ENCODE data around the gene AIM2. TPM values are rescaled to one million over a fixed set of nuclear protein-coding genes. Genes with fewer than 3 reads are reported as not detected.

The AIM2 gene
- total RNA-seq, 1 experiment from 2014 or later, result not detected

- intact Hi-C loops (cut with micrococcal nuclease; ENCODE audit: unreplicated experiment), result no loop called here
- CTCF ChIA-PET, result no interaction called here
- no peak overlapping the region for H3K4me3 ChIP-seq (ENCODE audit: low read depth, low read length)
- H3K27me3 ChIP-seq (replicated peaks; ENCODE audit: control insufficient read depth, insufficient read depth, low read length), result no peaks in the 10 kb centered on the region
- DNase-seq, result no peak
- H3K27me3 Mint-ChIP-seq (ENCODE audit: insufficient read depth, unreplicated experiment), result peaks cover 6% of the 10 kb centered on the region
- no peaks in the 10 kb centered on the region for H3K4me1 Mint-ChIP-seq (ENCODE audit: low read depth, unreplicated experiment)
- H3K4me1 ChIP-seq, result no peaks in the 10 kb centered on the region
- H3K4me3 Mint-ChIP-seq (ENCODE audit: unreplicated experiment), result no peak overlapping the region
- POLR2A ChIA-PET, result no interaction called here
- H3K36me3 ChIP-seq (ENCODE audit: control insufficient read depth, insufficient read depth, low read length), result no peaks in the 10 kb centered on the region
- no TSS peak for BruUV-seq (replicated peaks)
- H3K9me3 Mint-ChIP-seq (ENCODE audit: unreplicated experiment), result no peaks in the 10 kb centered on the region
- no peaks in the 10 kb centered on the region for H3K9me3 ChIP-seq
- no peaks in the 10 kb centered on the region for H3K36me3 Mint-ChIP-seq (ENCODE audit: insufficient read depth, unreplicated experiment)
- H3K27ac Mint-ChIP-seq (ENCODE audit: unreplicated experiment), result no peak overlapping the region
- TF ChIP-seq CTCF (IDR thresholded peaks at IDR 0.05; ENCODE audit: insufficient read depth in 1 of 2, low read depth in 1 of 2, low read length in 1 of 2, severe bottlenecking in 1 of 2, unreplicated experiment in 1 of 2), result peak; percentile 54 to 58
Measured at GRCh38 chr1:159089184-159089791, 12.7 kb upstream of the AIM2 start.

- ChIA-PET CTCF (no interaction called here), POLR2A (no interaction called here)
- Histone ChIP-seq H3K4me3 (ENCODE audit: low read depth, low read length) (no peak overlapping the region), H3K9me3 (no peaks in the 10 kb centered on the region), H3K36me3 (ENCODE audit: control insufficient read depth, insufficient read depth, low read length) (no peaks in the 10 kb centered on the region), H3K27me3 (replicated peaks; ENCODE audit: control insufficient read depth, insufficient read depth, low read length) (no peaks in the 10 kb centered on the region), H3K4me1 (no peaks in the 10 kb centered on the region)
- Mint-ChIP-seq H3K9me3 (ENCODE audit: unreplicated experiment) (no peaks in the 10 kb centered on the region), H3K27me3 (ENCODE audit: insufficient read depth, unreplicated experiment) (peaks cover 6% of the 10 kb centered on the region), H3K36me3 (ENCODE audit: insufficient read depth, unreplicated experiment) (no peaks in the 10 kb centered on the region), H3K4me1 (ENCODE audit: low read depth, unreplicated experiment) (no peaks in the 10 kb centered on the region), H3K27ac (ENCODE audit: unreplicated experiment) (no peak overlapping the region), H3K4me3 (ENCODE audit: unreplicated experiment) (no peak overlapping the region)
- no TSS peak for BruUV-seq (replicated peaks)
- TF ChIP-seq CTCF (IDR thresholded peaks at IDR 0.05; ENCODE audit: insufficient read depth in 1 of 2, low read depth in 1 of 2, low read length in 1 of 2, severe bottlenecking in 1 of 2, unreplicated experiment in 1 of 2), result no peak
- no peak for DNase-seq
- intact Hi-C loops (cut with micrococcal nuclease; ENCODE audit: unreplicated experiment), result no loop called here
Measured at GRCh38 chr1:159088546-159089183, 12.1 kb upstream of the AIM2 start.

GRCh38 chr1:159088050-159088449 is 11.5 kb upstream of the AIM2 start:
- H3K4me3 Mint-ChIP-seq (ENCODE audit: unreplicated experiment), result no peak overlapping the region
- CTCF ChIA-PET, result no interaction called here
- no peak for TF ChIP-seq CTCF (IDR thresholded peaks at IDR 0.05; ENCODE audit: insufficient read depth in 1 of 2, low read depth in 1 of 2, low read length in 1 of 2, severe bottlenecking in 1 of 2, unreplicated experiment in 1 of 2)

More at GRCh38 chr1:159088050-159088449, 11.5 kb upstream of the AIM2 start:
- Mint-ChIP-seq H3K27ac (ENCODE audit: unreplicated experiment) (no peak overlapping the region), H3K4me1 (ENCODE audit: low read depth, unreplicated experiment) (no peaks in the 10 kb centered on the region), H3K27me3 (ENCODE audit: insufficient read depth, unreplicated experiment) (peaks cover 6% of the 10 kb centered on the region), H3K9me3 (ENCODE audit: unreplicated experiment) (no peaks in the 10 kb centered on the region), H3K36me3 (ENCODE audit: insufficient read depth, unreplicated experiment) (no peaks in the 10 kb centered on the region)
- DNase-seq, result no peak
- Histone ChIP-seq H3K4me1 (no peaks in the 10 kb centered on the region), H3K4me3 (ENCODE audit: low read depth, low read length) (no peak overlapping the region), H3K9me3 (no peaks in the 10 kb centered on the region), H3K36me3 (ENCODE audit: control insufficient read depth, insufficient read depth, low read length) (no peaks in the 10 kb centered on the region), H3K27me3 (replicated peaks; ENCODE audit: control insufficient read depth, insufficient read depth, low read length) (no peaks in the 10 kb centered on the region)
- BruUV-seq (replicated peaks), result no TSS peak
- POLR2A ChIA-PET, result no interaction called here
- intact Hi-C loops (cut with micrococcal nuclease; ENCODE audit: unreplicated experiment), result no loop called here

Measured in Caco-2 (cell line).